Activated naive CD8-positive, alpha-beta T cell treated with anti-CD3 and anti-CD28 coated beads, Interleukin-2, amount 50 U/mL, for 24 hours (primary cell): ENCODE data around the gene GKN1.

Experiments used
- ATAC-seq: fragments of 150-1000 bp; cut with Tn5 transposase; one replicate; pipeline ENCODE4 v1.10.0; 2021
- DNase-seq: peaks from one replicate; pipeline ENCODE4 v3.0.0; 2021
- H3K27ac Mint-ChIP-seq: one replicate; pipeline ENCODE4 v1.8.0; 2021; ENCODE audit warnings: mild to moderate bottlenecking, mixed read lengths
- H3K27me3 Mint-ChIP-seq: one replicate; pipeline ENCODE4 v1.8.0; 2021; ENCODE audit warnings: mixed read lengths
- H3K36me3 Mint-ChIP-seq: one replicate; pipeline ENCODE4 v1.8.0; 2021; ENCODE audit warnings: low read depth, mixed read lengths
- H3K4me1 Mint-ChIP-seq: one replicate; pipeline ENCODE4 v1.8.0; 2021; ENCODE audit warnings: mixed read lengths
- H3K4me3 Mint-ChIP-seq: one replicate; pipeline ENCODE4 v1.8.0; 2021; ENCODE audit warnings: mild to moderate bottlenecking, moderate library complexity, mixed read lengths
- H3K9me3 Mint-ChIP-seq: one replicate; pipeline ENCODE4 v1.8.0; 2021; ENCODE audit warnings: mixed read lengths

Gene GKN1

GRCh38 chr2:68974946-68975665 is 670 bp downstream of the GKN1 start:
- H3K36me3 Mint-ChIP-seq, result no peaks in the 10 kb centered on the region
- no peak overlapping the region for H3K4me3 Mint-ChIP-seq
- peaks cover 32% of the 10 kb centered on the region for H3K27me3 Mint-ChIP-seq
- no peak overlapping the region for H3K27ac Mint-ChIP-seq
- ATAC-seq (no peak), DNase-seq (no peak)
- no peaks in the 10 kb centered on the region for H3K4me1 Mint-ChIP-seq
- H3K9me3 Mint-ChIP-seq, result no peaks in the 10 kb centered on the region

GRCh38 chr2:68975844-68976243 is 1.4 kb downstream of the GKN1 start:
- H3K4me3 Mint-ChIP-seq, result no peak overlapping the region
- H3K36me3 Mint-ChIP-seq, result no peaks in the 10 kb centered on the region
- no peaks in the 10 kb centered on the region for H3K9me3 Mint-ChIP-seq
- H3K27me3 Mint-ChIP-seq, result peaks cover 32% of the 10 kb centered on the region
- H3K27ac Mint-ChIP-seq, result no peak overlapping the region
- no peaks in the 10 kb centered on the region for H3K4me1 Mint-ChIP-seq
- no peak for ATAC-seq
- no peak for DNase-seq

GRCh38 chr2:68977453-68977852 is 3.0 kb downstream of the GKN1 start:
- Mint-ChIP-seq H3K9me3 (no peaks in the 10 kb centered on the region), H3K36me3 (no peaks in the 10 kb centered on the region), H3K4me1 (no peaks in the 10 kb centered on the region), H3K27ac (no peak overlapping the region), H3K27me3 (peaks cover 32% of the 10 kb centered on the region), H3K4me3 (no peak overlapping the region)
- DNase-seq (no peak), ATAC-seq (no peak)

GRCh38 chr2:68978098-68978497 is 3.7 kb downstream of the GKN1 start:
- ATAC-seq, result no peak
- Mint-ChIP-seq H3K36me3 (no peaks in the 10 kb centered on the region), H3K27ac (no peak overlapping the region), H3K9me3 (no peaks in the 10 kb centered on the region), H3K4me3 (no peak overlapping the region), H3K27me3 (peaks cover 32% of the 10 kb centered on the region), H3K4me1 (no peaks in the 10 kb centered on the region)
- no peak for DNase-seq

GRCh38 chr2:68980956-68981355 is 6.5 kb downstream of the GKN1 start:
- Mint-ChIP-seq H3K27me3 (peaks cover 23% of the 10 kb centered on the region), H3K4me1 (no peaks in the 10 kb centered on the region), H3K4me3 (no peak overlapping the region), H3K36me3 (no peaks in the 10 kb centered on the region), H3K27ac (no peak overlapping the region), H3K9me3 (no peaks in the 10 kb centered on the region)
- ATAC-seq (no peak), DNase-seq (no peak)

- Mint-ChIP-seq H3K9me3 (no peaks in the 10 kb centered on the region), H3K27me3 (peaks cover 14% of the 10 kb centered on the region), H3K27ac (no peak overlapping the region), H3K4me3 (no peak overlapping the region), H3K36me3 (no peaks in the 10 kb centered on the region), H3K4me1 (no peaks in the 10 kb centered on the region)
- ATAC-seq, result no peak
- no peak for DNase-seq
Observed at GRCh38 chr2:68987021-68987503, 12.6 kb downstream of the GKN1 start.

- Mint-ChIP-seq H3K4me1 (no peaks in the 10 kb centered on the region), H3K36me3 (no peaks in the 10 kb centered on the region), H3K27me3 (peaks cover 14% of the 10 kb centered on the region), H3K27ac (no peak overlapping the region), H3K4me3 (no peak overlapping the region), H3K9me3 (no peaks in the 10 kb centered on the region)
- DNase-seq (no peak), ATAC-seq (no peak)
Observed at GRCh38 chr2:68989035-68989434, 14.6 kb downstream of the GKN1 start.

- Mint-ChIP-seq H3K36me3 (no peaks in the 10 kb centered on the region), H3K27ac (no peak overlapping the region), H3K4me1 (no peaks in the 10 kb centered on the region), H3K9me3 (no peaks in the 10 kb centered on the region), H3K4me3 (no peak overlapping the region), H3K27me3 (peaks cover 22% of the 10 kb centered on the region)
- DNase-seq (no peak), ATAC-seq (no peak)
Observed at GRCh38 chr2:68992341-68992740, 17.9 kb downstream of the GKN1 start.

GRCh38 chr2:68992933-68993332 is 18.5 kb downstream of the GKN1 start:
- ATAC-seq, result no peak
- Mint-ChIP-seq H3K9me3 (no peaks in the 10 kb centered on the region), H3K27ac (no peak overlapping the region), H3K4me1 (no peaks in the 10 kb centered on the region), H3K36me3 (no peaks in the 10 kb centered on the region), H3K27me3 (peaks cover 22% of the 10 kb centered on the region), H3K4me3 (no peak overlapping the region)
- DNase-seq, result no peak

- no peak overlapping the region for H3K4me3 Mint-ChIP-seq
- peaks cover 21% of the 10 kb centered on the region for H3K27me3 Mint-ChIP-seq
Observed at GRCh38 chr2:68993660-68994059, 19.2 kb downstream of the GKN1 start.

GRCh38 chr2:68994864-68995263 is 20.4 kb downstream of the GKN1 start:
- Mint-ChIP-seq H3K27ac (no peak overlapping the region), H3K9me3 (no peaks in the 10 kb centered on the region), H3K4me3 (no peak overlapping the region), H3K4me1 (no peaks in the 10 kb centered on the region), H3K27me3 (peaks cover 20% of the 10 kb centered on the region), H3K36me3 (no peaks in the 10 kb centered on the region)
- DNase-seq (no peak), ATAC-seq (no peak)

More at GRCh38 chr2:68993660-68994059, 19.2 kb downstream of the GKN1 start:
- no peaks in the 10 kb centered on the region for H3K9me3 Mint-ChIP-seq
- DNase-seq (no peak), ATAC-seq (no peak)
- H3K27ac Mint-ChIP-seq, result no peak overlapping the region
- H3K4me1 Mint-ChIP-seq, result no peaks in the 10 kb centered on the region
- no peaks in the 10 kb centered on the region for H3K36me3 Mint-ChIP-seq

- H3K4me1 Mint-ChIP-seq, result no peaks in the 10 kb centered on the region
- ATAC-seq (no peak), DNase-seq (no peak)
- H3K9me3 Mint-ChIP-seq, result no peaks in the 10 kb centered on the region
- H3K36me3 Mint-ChIP-seq, result no peaks in the 10 kb centered on the region
- no peak overlapping the region for H3K4me3 Mint-ChIP-seq
- no peak overlapping the region for H3K27ac Mint-ChIP-seq
- H3K27me3 Mint-ChIP-seq, result peaks cover 20% of the 10 kb centered on the region
Observed at GRCh38 chr2:68995916-68996315, 21.5 kb downstream of the GKN1 start.

GRCh38 chr2:68997401-68997800 is 23.0 kb downstream of the GKN1 start:
- Mint-ChIP-seq H3K4me3 (no peak overlapping the region), H3K9me3 (peaks cover 8% of the 10 kb centered on the region), H3K27ac (no peak overlapping the region), H3K27me3 (peaks cover 26% of the 10 kb centered on the region), H3K36me3 (no peaks in the 10 kb centered on the region), H3K4me1 (no peaks in the 10 kb centered on the region)
- DNase-seq, result no peak
- no peak for ATAC-seq

- no peaks in the 10 kb centered on the region for H3K36me3 Mint-ChIP-seq
- no peak overlapping the region for H3K4me3 Mint-ChIP-seq
- H3K4me1 Mint-ChIP-seq, result no peaks in the 10 kb centered on the region
Observed at GRCh38 chr2:69001879-69002278, 27.4 kb downstream of the GKN1 start.

GRCh38 chr2:69003731-69004130 is 29.3 kb downstream of the GKN1 start:
- ATAC-seq (no peak), DNase-seq (no peak)
- peaks cover 18% of the 10 kb centered on the region for H3K9me3 Mint-ChIP-seq
- H3K27ac Mint-ChIP-seq, result no peak overlapping the region
- H3K4me1 Mint-ChIP-seq, result no peaks in the 10 kb centered on the region
- no peaks in the 10 kb centered on the region for H3K36me3 Mint-ChIP-seq
- peaks cover 25% of the 10 kb centered on the region for H3K27me3 Mint-ChIP-seq
- no peak overlapping the region for H3K4me3 Mint-ChIP-seq

More at GRCh38 chr2:69001879-69002278, 27.4 kb downstream of the GKN1 start:
- peaks cover 26% of the 10 kb centered on the region for H3K27me3 Mint-ChIP-seq
- H3K27ac Mint-ChIP-seq, result no peak overlapping the region
- peaks cover 18% of the 10 kb centered on the region for H3K9me3 Mint-ChIP-seq
- ATAC-seq (no peak), DNase-seq (no peak)

GRCh38 chr2:69007169-69007568 is 32.7 kb downstream of the GKN1 start:
- DNase-seq (no peak), ATAC-seq (no peak)
- Mint-ChIP-seq H3K4me3 (no peak overlapping the region), H3K27me3 (peaks cover 20% of the 10 kb centered on the region), H3K27ac (no peak overlapping the region), H3K36me3 (no peaks in the 10 kb centered on the region), H3K4me1 (no peaks in the 10 kb centered on the region), H3K9me3 (peaks cover 12% of the 10 kb centered on the region)
